Fibroblast of lung (primary cell): Measurements from ENCODE around the gene ROBO3.

Experiments
- EZH2 ChIP-seq: IDR thresholded peaks from 2 replicates; pipeline ENCODE4 v1.5.1; 2012; ENCODE audit warnings: low read length, control low read depth, mild to moderate bottlenecking; ENCODE audit errors: missing control alignments
- TF ChIP-seq, protein P1 (sequence below), 2 donors: IDR thresholded peaks in 1 of 2; conservative IDR thresholded peaks in 1 of 2; 1 replicate in 1 of 2; 2 replicates in 1 of 2; pipeline ENCODE4 v1.5.1; 2011 to 2012; ENCODE audit warnings: low read length in 2 of 2, control low read depth in 1 of 2, inconsistent platforms in 1 of 2, low read depth in 1 of 2, mild to moderate bottlenecking in 1 of 2

DNA sequence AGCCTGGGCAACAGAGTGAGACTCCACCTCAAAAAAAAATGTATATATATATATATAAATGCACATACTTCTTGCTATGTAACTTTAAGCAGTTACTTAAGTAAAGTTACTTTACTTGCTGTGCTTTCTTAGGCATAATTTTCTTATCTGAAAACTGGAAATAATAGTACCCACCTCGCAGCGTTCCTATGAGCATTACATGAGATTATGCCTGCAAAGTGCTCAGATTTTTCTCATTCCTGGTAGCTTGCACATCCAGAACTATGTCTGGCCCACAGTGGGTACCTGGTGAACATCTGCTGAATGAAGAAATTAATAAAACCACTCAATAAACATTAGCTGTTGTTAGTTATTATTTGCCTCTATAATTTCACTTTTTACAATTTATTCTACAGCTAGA lies 6.1 kb upstream of the ROBO3 start:
- TF ChIP-seq, protein P1, sequence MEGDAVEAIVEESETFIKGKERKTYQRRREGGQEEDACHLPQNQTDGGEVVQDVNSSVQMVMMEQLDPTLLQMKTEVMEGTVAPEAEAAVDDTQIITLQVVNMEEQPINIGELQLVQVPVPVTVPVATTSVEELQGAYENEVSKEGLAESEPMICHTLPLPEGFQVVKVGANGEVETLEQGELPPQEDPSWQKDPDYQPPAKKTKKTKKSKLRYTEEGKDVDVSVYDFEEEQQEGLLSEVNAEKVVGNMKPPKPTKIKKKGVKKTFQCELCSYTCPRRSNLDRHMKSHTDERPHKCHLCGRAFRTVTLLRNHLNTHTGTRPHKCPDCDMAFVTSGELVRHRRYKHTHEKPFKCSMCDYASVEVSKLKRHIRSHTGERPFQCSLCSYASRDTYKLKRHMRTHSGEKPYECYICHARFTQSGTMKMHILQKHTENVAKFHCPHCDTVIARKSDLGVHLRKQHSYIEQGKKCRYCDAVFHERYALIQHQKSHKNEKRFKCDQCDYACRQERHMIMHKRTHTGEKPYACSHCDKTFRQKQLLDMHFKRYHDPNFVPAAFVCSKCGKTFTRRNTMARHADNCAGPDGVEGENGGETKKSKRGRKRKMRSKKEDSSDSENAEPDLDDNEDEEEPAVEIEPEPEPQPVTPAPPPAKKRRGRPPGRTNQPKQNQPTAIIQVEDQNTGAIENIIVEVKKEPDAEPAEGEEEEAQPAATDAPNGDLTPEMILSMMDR (conservative IDR thresholded peaks at IDR 0.05 in 1 of 2, IDR thresholded peaks at IDR 0.05 in 1 of 2; ENCODE audit: low read depth in 1 of 2, low read length in 2 of 2), result no peak
- no peak for TF ChIP-seq EZH2
